HepG2 (cell line): ENCODE data around the gene UNG. TPM values are rescaled to one million over a fixed set of nuclear protein-coding genes. Genes with fewer than 3 reads are reported as not detected.
A peak's percentile ranks its signal among the peaks of the same experiment; 100 is the strongest.

ENCODE experiments used
- GPN1 ChIP-seq: sonication (generic); formaldehyde crosslinking; IDR thresholded peaks from 2 replicates; pipeline ENCODE4 v1.5.1; 2020; ENCODE audit warnings: missing genetic modification reagents, borderline replicate concordance
- HNF4G ChIP-seq, 2 experiments: sonication (generic) in 1 of 2; formaldehyde crosslinking in 1 of 2; IDR thresholded peaks; 2 replicates each; pipeline versions ENCODE4 v1.4.0 to v1.6.1; 2011 to 2020; ENCODE audit warnings: borderline replicate concordance in 2 of 2, low read depth in 2 of 2, mild to moderate bottlenecking in 2 of 2, low read length in 1 of 2, missing genetic modification reagents in 1 of 2, moderate library complexity in 1 of 2
- JDP2 ChIP-seq: sonication (generic); formaldehyde crosslinking; IDR thresholded peaks from 2 replicates; pipeline ENCODE4 v1.8.1; 2022; ENCODE audit warnings: missing genetic modification reagents, borderline replicate concordance
- KDM1A ChIP-seq: IDR thresholded peaks from 2 replicates; pipeline ENCODE4 v1.6.1; 2016; ENCODE audit warnings: missing compliant biosample characterization
- MXI1 ChIP-seq: IDR thresholded peaks from 3 replicates; pipeline ENCODE4 v1.6.1; 2012; ENCODE audit warnings: low read depth, low read length, inconsistent platforms, borderline replicate concordance
- MYC ChIP-seq: sonication (generic); formaldehyde crosslinking; IDR thresholded peaks from 2 replicates; pipeline ENCODE4 v1.9.0; 2021; ENCODE audit warnings: missing genetic modification reagents, borderline replicate concordance
- NR2F2 ChIP-seq: IDR thresholded peaks from 2 replicates; pipeline ENCODE4 v1.6.1; 2012; ENCODE audit warnings: low read depth, inconsistent platforms, borderline replicate concordance
- POGK ChIP-seq: sonication (generic); formaldehyde crosslinking; conservative IDR thresholded peaks from 2 replicates; pipeline ENCODE4 v1.8.0; 2022; ENCODE audit warnings: mild to moderate bottlenecking, moderate library complexity, missing genetic modification reagents
- RCOR2 ChIP-seq: IDR thresholded peaks from 2 replicates; pipeline ENCODE4 v1.6.1; 2016; ENCODE audit warnings: missing biosample characterization, missing genetic modification reagents
- SRY ChIP-seq: sonication (generic); formaldehyde crosslinking; IDR thresholded peaks from 2 replicates; pipeline ENCODE4 v1.8.0; 2022; ENCODE audit warnings: mild to moderate bottlenecking, missing genetic modification reagents
- TGIF2 ChIP-seq: IDR thresholded peaks from 2 replicates; pipeline ENCODE4 v1.6.1; 2016; ENCODE audit warnings: control low read depth, missing compliant biosample characterization
- THYN1 ChIP-seq: sonication (generic); formaldehyde crosslinking; IDR thresholded peaks from 2 replicates; pipeline ENCODE4 v1.8.1; 2023; ENCODE audit warnings: low read depth, mild to moderate bottlenecking, moderate library complexity, missing genetic modification reagents, borderline replicate concordance
- TMF1 ChIP-seq: sonication (generic); formaldehyde crosslinking; IDR thresholded peaks from 2 replicates; pipeline ENCODE4 v1.8.1; 2022; ENCODE audit warnings: low read depth, missing genetic modification reagents
- ZHX2 ChIP-seq, 2 experiments: sonication (generic) in 1 of 2; formaldehyde crosslinking in 1 of 2; IDR thresholded peaks; 2 replicates each; pipeline versions ENCODE4 v1.6.1 to v1.9.0; 2014 to 2022; ENCODE audit warnings: antibody characterized with exemption in 1 of 2, borderline replicate concordance in 1 of 2, inconsistent platforms in 1 of 2, low read depth in 1 of 2, missing genetic modification reagents in 1 of 2
- ZNF20 ChIP-seq: sonication (generic); formaldehyde crosslinking; IDR thresholded peaks from 2 replicates; pipeline ENCODE4 v1.4.0; 2020; ENCODE audit warnings: mild to moderate bottlenecking, moderate library complexity, missing genetic modification reagents
- ZNF234 ChIP-seq: sonication (generic); formaldehyde crosslinking; conservative IDR thresholded peaks from 2 replicates; pipeline ENCODE4 v1.5.1; 2020; ENCODE audit warnings: mild to moderate bottlenecking, missing genetic modification reagents
- ZNF562 ChIP-seq: sonication (generic); formaldehyde crosslinking; IDR thresholded peaks from 2 replicates; pipeline ENCODE4 v1.8.0; 2022; ENCODE audit warnings: missing genetic modification reagents, borderline replicate concordance
- ZNF598 ChIP-seq: sonication (generic); formaldehyde crosslinking; IDR thresholded peaks from 2 replicates; pipeline ENCODE4 v1.5.1; 2020; ENCODE audit warnings: mild to moderate bottlenecking, missing genetic modification reagents, borderline replicate concordance
- ZNF616 ChIP-seq: sonication (generic); formaldehyde crosslinking; IDR thresholded peaks from 2 replicates; pipeline ENCODE4 v1.5.0; 2020; ENCODE audit warnings: low read depth, mild to moderate bottlenecking, missing genetic modification reagents
- ZNF644 ChIP-seq: IDR thresholded peaks from 2 replicates; pipeline ENCODE4 v1.6.1; 2016; ENCODE audit warnings: low read depth
- ZNF749 ChIP-seq: sonication (generic); formaldehyde crosslinking; IDR thresholded peaks from 2 replicates; pipeline ENCODE4 v1.8.0; 2022; ENCODE audit warnings: mild to moderate bottlenecking, missing genetic modification reagents, moderate library complexity, borderline replicate concordance
- ZSCAN30 ChIP-seq: sonication (generic); formaldehyde crosslinking; IDR thresholded peaks from 2 replicates; pipeline ENCODE4 v1.5.0; 2020; ENCODE audit warnings: mild to moderate bottlenecking, missing genetic modification reagents
- polyA plus RNA-seq, 8 experiments: library from polyadenylated mRNA; depleted of rRNA in 3 of 8; stranded (reverse) in 7 of 8; unstranded in 1 of 8; fragments of >200 nt; fragmentation: Illumina TruSeq in 4 of 8; extraction: Trizol in 4 of 8; gene quantifications; 2 replicates each; pipeline versions ENCODE4 v1.2.1 to v1.2.3, GENCODE V29; 2011 to 2016; ENCODE audit warnings: low read depth in 4 of 8, missing spikeins in 1 of 8, mixed read lengths in 1 of 8; ENCODE audit not compliant: insufficient read depth in 1 of 8
- total RNA-seq, 5 experiments: library from RNA; depleted of rRNA; stranded (reverse); fragments of >200 nt; fragmentation: Illumina TruSeq; extraction: Trizol; gene quantifications; 2 replicates each; pipeline ENCODE4 v1.2.3, GENCODE V29; 2016; ENCODE audit warnings: low read depth in 1 of 5

Gene UNG
- total and polyA plus RNA-seq, 2 of the 13 experiments (the other 11 are each of a cell fraction or from before 2014, with no cell fraction given), result 23.3 to 114 TPM

GRCh38 chr12:109097435-109098182 is at the start of gene UNG (continued):
- TF ChIP-seq ZNF644 (CRISPR knock-in tag) (no peak), MYC (CRISPR knock-in tag) (peak; percentile 38), RCOR2 (CRISPR knock-in tag) (no peak), TMF1 (CRISPR knock-in tag) (peak; percentile 94), GPN1 (CRISPR knock-in tag) (peak; percentile 56; the same call in 1 of the 2 replicates), ZHX2 (IDR thresholded peaks at IDR 0.05; ENCODE audit: low read depth) (no peak), ZHX2 (CRISPR knock-in tag; IDR thresholded peaks at IDR 0.05; ENCODE audit: borderline replicate concordance) (no peak), THYN1 (CRISPR knock-in tag) (peak; percentile 75; the same call in 1 of the 2 replicates), ZNF616 (CRISPR knock-in tag) (no peak), KDM1A (CRISPR knock-in tag) (no peak), ZNF598 (CRISPR knock-in tag) (0 out of 2 replicates have a peak, but pooled peaks have one; percentile 18), ZNF20 (CRISPR knock-in tag) (no peak), TGIF2 (CRISPR knock-in tag) (peak; percentile 93), ZSCAN30 (CRISPR knock-in tag) (no peak), SRY (CRISPR knock-in tag) (no peak), POGK (CRISPR knock-in tag) (peak; percentile 45; the same call in 1 of the 2 replicates), ZNF749 (CRISPR knock-in tag) (peak; percentile 37; the same call in 1 of the 2 replicates), NR2F2 (no peak), JDP2 (CRISPR knock-in tag) (0 out of 2 replicates have a peak, but pooled peaks have one; percentile 62), ZNF234 (CRISPR knock-in tag) (0 out of 2 replicates have a peak, but pooled peaks have one; percentile 66), HNF4G (IDR thresholded peaks at IDR 0.05; ENCODE audit: borderline replicate concordance, low read depth, low read length) (no peak), HNF4G (CRISPR knock-in tag; IDR thresholded peaks at IDR 0.05; ENCODE audit: borderline replicate concordance, low read depth) (no peak), ZNF562 (no peak), MXI1 (peak; percentile 95; the same call in 1 of the 3 replicates)
